Measurements from ENCODE around the gene PRKRA.
"Not testable (repeated sequence)": the region's sequence is repeated elsewhere in the genome, so short reads cannot be mapped to it uniquely, and the experiment has no call there.

PRKRA gene

DNA sequence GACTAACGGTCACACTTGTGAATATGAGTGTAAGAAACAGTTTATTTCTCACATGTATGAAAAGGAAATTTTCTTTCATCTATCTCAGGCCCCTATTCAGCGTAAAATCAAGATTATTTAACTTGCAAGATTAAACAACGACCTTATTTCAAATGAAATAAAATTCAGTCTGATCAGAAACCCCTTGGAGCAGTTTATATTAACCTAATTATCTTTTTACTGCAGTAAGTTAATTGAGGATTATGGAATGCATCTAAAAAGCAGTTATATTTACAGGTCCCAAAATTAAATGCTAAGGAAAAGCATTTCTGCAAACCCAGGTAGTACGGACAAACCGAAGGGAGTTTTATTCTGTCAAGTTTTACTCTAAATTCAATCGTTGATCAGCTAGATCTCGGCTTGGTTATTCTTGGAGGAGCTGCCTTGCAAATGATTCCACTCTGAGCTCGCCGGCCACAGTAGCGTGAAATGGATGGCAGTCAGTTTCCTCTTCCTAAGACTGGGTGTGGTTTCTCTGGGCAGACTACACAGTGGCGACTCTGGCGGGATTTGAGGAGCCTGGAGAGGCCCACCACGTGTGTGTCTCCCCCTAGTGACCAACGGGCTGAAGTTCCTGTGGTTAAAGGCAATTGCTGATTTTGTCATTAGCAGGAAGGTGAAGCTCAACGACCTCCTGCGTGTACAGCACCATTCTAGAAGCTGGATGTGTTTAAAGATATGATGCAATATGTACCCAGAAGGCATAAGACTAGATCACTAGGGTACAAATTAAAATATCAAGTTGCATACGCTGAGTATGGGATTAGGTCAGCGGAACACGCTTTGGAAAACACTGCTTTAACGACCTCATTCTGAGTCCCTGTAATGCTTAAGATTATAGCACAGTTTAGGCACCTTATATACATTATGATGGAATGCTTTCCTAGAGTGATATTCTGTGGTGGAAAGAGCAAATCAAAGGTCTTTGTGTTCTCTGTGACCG lies 36.4 kb downstream of the PRKRA start:
- Histone ChIP-seq H3K4me1 (ENCODE audit: insufficient read depth, low read length) (peaks cover 3% of the 10 kb centered on the region; the same call in 1 of the 2 replicates), H3K9me3 (ENCODE audit: control insufficient read depth, insufficient read depth, low read length) (no peaks in the 10 kb centered on the region), H3K36me3 (ENCODE audit: insufficient read depth, low read length) (no peaks in the 10 kb centered on the region), H3K9ac (ENCODE audit: low read depth, low read length) (peak overlapping the region; percentile 67)

DNA sequence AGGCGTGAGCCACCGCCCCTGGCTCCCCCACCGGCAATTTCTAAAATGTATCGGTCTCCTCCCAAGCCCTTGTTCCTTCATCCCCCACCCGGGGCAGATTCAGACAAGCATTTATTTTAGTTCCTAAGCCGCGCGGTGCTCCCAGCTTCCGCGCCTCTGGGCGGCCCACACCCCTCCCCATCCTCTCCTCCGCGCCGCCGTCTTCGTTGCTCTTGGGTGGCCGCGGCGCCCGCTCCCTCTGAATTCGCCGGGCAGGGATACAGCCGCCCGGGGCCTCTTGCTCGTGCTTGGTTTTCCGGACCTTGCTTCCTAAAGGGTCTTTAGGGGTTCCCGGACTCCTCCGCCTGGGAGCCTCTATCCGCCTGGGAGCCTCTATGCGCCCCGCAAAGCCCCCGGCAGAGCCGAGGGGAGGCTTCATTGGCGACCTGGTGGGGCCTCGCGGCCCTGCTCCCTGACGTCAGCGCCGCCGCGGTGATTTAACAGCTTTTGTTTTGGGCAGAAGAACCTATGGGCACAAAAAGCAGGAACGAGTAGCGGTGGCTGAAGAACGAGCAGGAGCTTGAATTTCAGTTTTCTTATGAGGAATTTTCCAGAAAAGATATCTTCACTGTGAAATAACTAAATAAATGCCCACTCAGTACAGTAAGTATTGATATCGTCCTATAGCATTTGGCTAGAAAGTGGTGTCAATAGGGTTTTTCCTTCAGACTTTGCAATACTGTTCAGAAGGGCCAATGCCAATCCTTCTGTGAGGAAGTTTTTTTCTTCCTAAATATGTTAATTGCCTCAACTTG lies 37.3 kb downstream of the PRKRA start:
- H3K36me3 ChIP-seq (ENCODE audit: insufficient read depth, low read length), result no peaks in the 10 kb centered on the region
- peaks cover 3% of the 10 kb centered on the region; the same call in 1 of the 2 replicates for H3K4me1 ChIP-seq (ENCODE audit: insufficient read depth, low read length)
- H3K9ac ChIP-seq (ENCODE audit: low read depth, low read length), result peak overlapping the region; percentile 67
- no peaks in the 10 kb centered on the region for H3K9me3 ChIP-seq (ENCODE audit: control insufficient read depth, insufficient read depth, low read length)

DNA sequence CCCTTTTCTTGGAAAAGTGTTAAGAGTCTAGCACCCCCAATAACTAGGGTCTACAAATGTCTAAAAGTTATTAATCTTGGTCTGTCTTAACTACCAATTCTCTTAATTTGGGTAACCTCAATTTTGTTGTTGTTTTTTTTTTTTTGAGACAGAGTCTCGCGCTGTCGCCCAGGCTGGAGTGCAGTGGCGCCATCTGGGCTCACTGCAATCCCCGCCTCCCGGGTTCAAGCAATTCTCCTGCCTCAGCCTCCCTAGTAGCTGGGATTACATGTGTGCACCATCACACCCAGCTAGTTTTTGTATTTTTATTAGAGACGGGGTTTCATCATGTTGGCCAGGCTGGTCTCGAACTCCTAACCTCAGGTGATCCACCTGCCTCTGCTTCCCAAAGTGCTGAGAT lies 38.5 kb downstream of the PRKRA start:
- H3K4me1 ChIP-seq (ENCODE audit: insufficient read depth, low read length); H3K9me3 ChIP-seq (ENCODE audit: control insufficient read depth, insufficient read depth, low read length); H3K9ac ChIP-seq (ENCODE audit: low read depth, low read length); H3K36me3 ChIP-seq (ENCODE audit: insufficient read depth, low read length): not testable (repeated sequence)

DNA sequence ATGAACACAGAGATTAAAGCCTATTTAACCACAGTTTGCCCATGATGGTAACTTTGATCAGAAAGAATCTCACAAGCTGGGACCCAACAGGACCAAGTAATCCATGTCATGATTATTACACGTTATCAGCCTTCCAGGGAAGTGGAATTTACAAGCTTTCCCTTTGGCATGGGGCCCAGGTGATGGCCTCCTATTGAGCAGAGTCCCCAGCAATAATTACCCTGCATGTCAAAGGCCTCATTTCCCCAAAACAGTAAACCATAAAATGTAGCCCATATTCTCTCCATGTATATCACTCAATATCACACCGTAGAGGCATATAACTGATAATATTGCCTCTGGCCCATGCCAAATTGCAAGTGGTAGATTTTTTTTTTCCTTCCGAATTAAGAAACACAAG lies 38.9 kb downstream of the PRKRA start:
- Histone ChIP-seq H3K36me3 (ENCODE audit: insufficient read depth, low read length) (no peaks in the 10 kb centered on the region), H3K9ac (ENCODE audit: low read depth, low read length) (no peak overlapping the region), H3K9me3 (ENCODE audit: control insufficient read depth, insufficient read depth, low read length) (no peaks in the 10 kb centered on the region), H3K4me1 (ENCODE audit: insufficient read depth, low read length) (peaks cover 3% of the 10 kb centered on the region; the same call in 1 of the 2 replicates)

GRCh38 chr2:178409261-178409660 lies 41.7 kb downstream of the PRKRA start:
- H3K9ac ChIP-seq (ENCODE audit: low read depth, low read length), result no peak overlapping the region
- H3K4me1 ChIP-seq (ENCODE audit: insufficient read depth, low read length), result no peaks in the 10 kb centered on the region
- H3K36me3 ChIP-seq (ENCODE audit: insufficient read depth, low read length), result no peaks in the 10 kb centered on the region
- no peaks in the 10 kb centered on the region for H3K9me3 ChIP-seq (ENCODE audit: control insufficient read depth, insufficient read depth, low read length)

DNA sequence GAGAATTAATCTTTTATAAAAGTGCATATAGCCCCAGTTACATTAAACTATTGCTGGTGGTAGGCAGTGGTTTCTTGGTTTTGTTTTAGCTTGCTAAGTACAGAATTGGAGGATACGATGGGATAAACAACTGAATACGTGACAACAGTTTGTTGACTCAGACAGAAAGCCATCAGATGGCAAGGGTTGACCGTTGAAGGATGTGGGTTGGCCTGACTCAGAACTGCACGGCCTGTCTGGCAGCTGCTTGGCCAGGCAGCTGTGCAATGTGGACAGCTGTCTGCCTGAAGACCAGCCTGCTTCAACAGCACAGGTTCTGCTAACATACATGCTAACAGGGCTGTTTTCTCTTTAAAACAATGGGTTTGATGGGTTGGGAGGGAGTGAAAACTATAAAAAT lies 46.6 kb downstream of the PRKRA start:
- Histone ChIP-seq H3K9me3 (ENCODE audit: control insufficient read depth, insufficient read depth, low read length) (no peaks in the 10 kb centered on the region), H3K36me3 (ENCODE audit: insufficient read depth, low read length) (no peaks in the 10 kb centered on the region), H3K4me1 (ENCODE audit: insufficient read depth, low read length) (no peaks in the 10 kb centered on the region), H3K9ac (ENCODE audit: low read depth, low read length) (no peak overlapping the region)

- Histone ChIP-seq H3K9me3 (ENCODE audit: control insufficient read depth, insufficient read depth, low read length) (no peaks in the 10 kb centered on the region), H3K4me1 (ENCODE audit: insufficient read depth, low read length) (no peaks in the 10 kb centered on the region), H3K36me3 (ENCODE audit: insufficient read depth, low read length) (no peaks in the 10 kb centered on the region), H3K9ac (ENCODE audit: low read depth, low read length) (no peak overlapping the region)
Measured at GRCh38 chr2:178403671-178404306, 47.2 kb downstream of the PRKRA start.

DNA sequence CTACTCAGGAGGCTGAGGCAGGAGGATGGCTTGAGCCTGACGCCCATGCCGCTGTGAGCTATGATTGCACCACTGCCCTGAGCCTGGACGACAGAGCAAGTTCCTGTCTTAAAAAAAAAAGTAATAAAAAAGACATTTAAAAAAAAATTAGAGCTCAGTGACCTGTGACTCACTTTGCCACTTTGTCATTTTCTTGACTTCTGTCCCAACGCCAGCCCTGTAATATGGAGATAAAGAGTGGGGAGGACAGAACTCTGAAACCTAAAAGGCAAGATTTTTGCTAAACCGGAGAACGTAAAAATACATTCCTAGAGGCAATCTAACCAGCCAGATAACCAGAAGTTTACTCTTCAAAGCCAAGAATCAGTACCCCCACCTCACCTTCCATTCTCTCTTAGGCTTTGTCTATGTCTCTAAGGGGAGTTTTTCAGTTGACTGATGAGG lies 49.0 kb downstream of the PRKRA start:
- H3K36me3 ChIP-seq (ENCODE audit: insufficient read depth, low read length), result no peaks in the 10 kb centered on the region
- H3K9ac ChIP-seq (ENCODE audit: low read depth, low read length), result no peak overlapping the region
- H3K9me3 ChIP-seq (ENCODE audit: control insufficient read depth, insufficient read depth, low read length), result no peaks in the 10 kb centered on the region
- no peaks in the 10 kb centered on the region for H3K4me1 ChIP-seq (ENCODE audit: insufficient read depth, low read length)

- Histone ChIP-seq H3K4me1 (ENCODE audit: insufficient read depth, low read length) (no peaks in the 10 kb centered on the region), H3K9ac (ENCODE audit: low read depth, low read length) (no peak overlapping the region), H3K36me3 (ENCODE audit: insufficient read depth, low read length) (no peaks in the 10 kb centered on the region), H3K9me3 (ENCODE audit: control insufficient read depth, insufficient read depth, low read length) (no peaks in the 10 kb centered on the region)
Measured at GRCh38 chr2:178397002-178397605, 53.9 kb downstream of the PRKRA start.

GRCh38 chr2:178395941-178396570 lies 54.9 kb downstream of the PRKRA start:
- Histone ChIP-seq H3K4me1 (ENCODE audit: insufficient read depth, low read length) (no peaks in the 10 kb centered on the region), H3K9me3 (ENCODE audit: control insufficient read depth, insufficient read depth, low read length) (no peaks in the 10 kb centered on the region)

DNA sequence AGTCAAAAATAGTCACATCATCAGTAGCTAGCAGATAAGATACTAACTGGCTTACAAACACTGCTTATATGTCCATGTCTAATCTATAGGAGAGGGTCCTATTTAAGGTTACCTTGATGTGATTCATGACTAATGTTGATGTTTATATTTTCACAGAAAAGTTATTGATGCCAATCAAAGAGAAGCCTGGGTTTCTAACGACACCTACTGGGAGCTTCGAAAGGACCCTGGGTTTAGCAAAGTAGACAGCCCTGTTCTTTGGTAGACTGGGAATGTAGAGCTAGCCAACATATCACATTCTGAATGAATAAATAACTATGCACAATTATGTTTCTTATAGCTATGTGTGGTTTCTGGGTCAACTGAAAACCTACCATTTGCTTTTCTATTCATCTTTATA lies 55.7 kb downstream of the PRKRA start:
- Histone ChIP-seq H3K36me3 (ENCODE audit: insufficient read depth, low read length) (no peaks in the 10 kb centered on the region), H3K9me3 (ENCODE audit: control insufficient read depth, insufficient read depth, low read length) (no peaks in the 10 kb centered on the region)

More at GRCh38 chr2:178395941-178396570, 54.9 kb downstream of the PRKRA start:
- Histone ChIP-seq H3K9ac (ENCODE audit: low read depth, low read length) (no peak overlapping the region), H3K36me3 (ENCODE audit: insufficient read depth, low read length) (no peaks in the 10 kb centered on the region)

DNA sequence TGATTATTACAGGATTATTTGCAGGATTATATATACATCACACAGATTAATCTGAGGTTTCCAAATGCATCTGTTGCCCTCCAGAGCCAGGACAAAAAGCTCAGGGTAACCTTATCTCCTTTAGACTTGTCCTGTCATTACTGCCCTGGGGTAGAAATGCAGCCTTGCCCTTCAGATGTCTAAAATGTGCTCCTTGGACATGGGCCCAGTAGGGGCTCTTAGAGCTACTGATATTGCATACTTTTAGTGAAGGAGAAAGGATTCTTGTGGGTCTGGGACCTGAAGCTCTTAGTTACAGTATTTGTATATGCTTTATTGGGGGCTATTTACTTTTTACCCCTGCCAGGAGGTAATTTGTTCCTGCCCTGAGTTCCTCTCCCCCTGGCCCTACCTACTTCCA lies 56.1 kb downstream of the PRKRA start:
- Histone ChIP-seq H3K36me3 (ENCODE audit: insufficient read depth, low read length) (no peaks in the 10 kb centered on the region), H3K4me1 (ENCODE audit: insufficient read depth, low read length) (no peaks in the 10 kb centered on the region), H3K9me3 (ENCODE audit: control insufficient read depth, insufficient read depth, low read length) (no peaks in the 10 kb centered on the region), H3K9ac (ENCODE audit: low read depth, low read length) (no peak overlapping the region)

More for the DNA sequence above, 55.7 kb downstream of the PRKRA start:
- Histone ChIP-seq H3K9ac (ENCODE audit: low read depth, low read length) (no peak overlapping the region), H3K4me1 (ENCODE audit: insufficient read depth, low read length) (no peaks in the 10 kb centered on the region)

DNA sequence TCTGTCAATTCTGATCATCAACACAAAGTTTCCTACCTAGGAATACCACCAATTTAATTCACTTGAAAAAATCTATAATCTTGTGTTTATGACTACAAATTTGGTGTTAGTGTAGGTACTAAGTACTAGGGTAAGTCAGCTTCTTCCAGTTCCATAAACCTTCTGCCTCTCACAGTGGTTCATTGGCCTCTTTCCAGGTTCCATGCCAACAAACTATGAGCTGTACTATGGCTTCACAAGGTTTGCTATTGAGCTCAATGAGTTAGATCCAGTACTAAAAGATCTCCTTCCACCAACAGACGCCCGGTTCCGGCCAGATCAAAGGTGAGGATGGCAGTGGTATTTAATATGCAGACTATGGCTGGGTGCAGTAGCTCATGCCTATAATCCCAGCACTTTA lies 58.8 kb downstream of the PRKRA start:
- Histone ChIP-seq H3K9ac (ENCODE audit: low read depth, low read length) (no peak overlapping the region), H3K36me3 (ENCODE audit: insufficient read depth, low read length) (no peaks in the 10 kb centered on the region), H3K9me3 (ENCODE audit: control insufficient read depth, insufficient read depth, low read length) (no peaks in the 10 kb centered on the region), H3K4me1 (ENCODE audit: insufficient read depth, low read length) (no peaks in the 10 kb centered on the region)
